ENCODE data around the gene ME3.
"Not testable (repeated sequence)": the region's sequence is repeated elsewhere in the genome, so short reads cannot be mapped to it uniquely, and the experiment has no call there.

Gene ME3

DNA sequence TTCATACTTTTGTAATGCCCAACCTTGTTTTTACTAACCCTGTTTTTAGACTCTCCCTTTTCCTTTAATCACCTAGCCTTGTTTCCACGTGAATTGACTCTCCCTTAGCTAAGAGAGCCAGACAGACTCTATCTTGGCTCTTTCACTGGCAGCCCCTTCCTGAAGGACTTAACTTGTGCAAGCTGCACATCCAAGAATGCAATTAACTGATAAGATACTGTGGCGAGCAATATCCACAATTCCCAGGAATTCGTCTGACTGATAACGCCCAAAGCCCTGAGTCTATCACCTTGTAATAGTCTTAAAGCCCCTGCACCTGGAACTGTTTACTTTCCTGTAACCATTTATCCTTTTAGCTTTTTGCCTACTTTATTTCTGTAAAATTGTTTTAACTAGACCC, 248.9 kb downstream of the ME3 start:
- DNase-seq (ENCODE audit: low read depth): not testable (repeated sequence)

DNA sequence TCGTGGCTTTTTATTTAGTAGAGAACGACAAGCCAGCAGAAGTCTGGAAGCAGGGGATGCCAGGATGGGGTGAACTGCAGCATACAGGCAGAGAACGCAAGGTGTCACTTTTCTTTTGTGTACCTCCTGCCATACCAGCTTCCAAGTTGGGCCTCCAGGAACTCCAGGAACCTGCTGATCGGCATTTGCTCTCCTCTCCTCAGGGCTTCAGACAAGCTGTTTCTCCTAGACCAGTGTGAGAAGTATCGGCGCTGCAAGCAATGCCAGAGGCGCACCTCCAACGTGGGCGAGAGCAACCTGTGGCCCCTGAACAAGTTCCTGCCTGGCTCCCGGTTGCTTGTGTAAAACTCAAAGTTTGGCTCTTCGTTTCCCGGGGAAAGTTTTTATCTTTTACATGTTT, 250.0 kb downstream of the ME3 start:
- DNase-seq (ENCODE audit: low read depth): no peak

DNA sequence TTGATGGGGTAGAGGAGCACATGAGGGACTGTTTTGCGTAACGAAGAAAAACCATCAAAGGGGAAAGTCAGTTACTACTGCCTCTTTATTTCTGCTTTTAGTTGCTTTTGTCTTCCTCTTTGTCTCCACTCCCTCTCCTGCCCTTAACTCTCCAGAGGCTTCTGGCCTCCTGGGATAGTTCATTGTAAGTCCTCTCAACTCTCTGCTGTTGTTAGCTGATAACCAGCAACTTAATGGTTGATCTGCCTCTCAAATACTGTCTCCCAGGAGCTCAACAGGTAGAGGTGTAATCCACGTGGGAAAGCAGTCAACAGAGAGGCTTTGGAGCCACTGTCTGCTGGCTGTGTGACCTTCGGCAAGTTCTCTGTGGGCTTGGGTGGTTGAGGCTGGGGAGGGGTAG, 250.5 kb downstream of the ME3 start:
- DNase-seq (ENCODE audit: low read depth): no peak

DNA sequence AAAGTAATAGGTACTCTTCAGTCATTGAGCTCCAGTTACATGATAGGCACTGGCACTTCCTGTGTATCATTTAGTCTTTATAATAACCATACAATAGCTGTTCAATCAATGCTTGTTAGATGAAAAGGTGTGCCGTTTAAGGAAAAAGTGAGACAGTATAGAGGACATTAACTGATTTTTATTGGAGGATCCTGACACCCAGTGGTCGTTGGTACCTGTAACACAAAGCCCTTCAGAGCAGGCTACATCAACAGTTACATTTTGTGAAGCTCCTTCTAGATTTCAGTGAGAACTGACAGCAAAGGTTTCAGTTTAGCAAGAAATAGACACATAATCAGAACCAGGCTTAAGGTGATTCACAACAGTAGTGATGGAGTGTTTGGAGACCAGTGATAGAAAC, 253.5 kb downstream of the ME3 start:
- no peak for DNase-seq (ENCODE audit: low read depth)

DNA sequence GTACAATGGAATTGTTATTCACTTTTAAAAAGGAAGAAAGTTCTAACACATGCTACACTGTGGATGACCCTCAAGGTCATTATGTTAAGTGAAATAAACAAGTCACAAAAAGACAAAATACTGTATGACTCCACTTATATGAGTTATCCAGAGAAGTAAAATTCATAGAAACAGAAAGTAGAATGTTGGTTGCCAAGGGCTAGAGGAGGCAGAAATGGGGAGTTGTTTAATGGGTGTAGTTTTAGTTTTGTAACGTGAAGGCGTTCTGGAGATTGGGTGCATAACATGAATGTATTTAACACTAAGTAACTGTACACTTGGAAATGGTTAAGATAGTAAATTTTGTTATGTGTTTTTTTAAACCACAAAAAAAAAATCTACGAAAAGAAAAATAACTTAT, 253.9 kb downstream of the ME3 start:
- DNase-seq (ENCODE audit: low read depth): no peak

DNA sequence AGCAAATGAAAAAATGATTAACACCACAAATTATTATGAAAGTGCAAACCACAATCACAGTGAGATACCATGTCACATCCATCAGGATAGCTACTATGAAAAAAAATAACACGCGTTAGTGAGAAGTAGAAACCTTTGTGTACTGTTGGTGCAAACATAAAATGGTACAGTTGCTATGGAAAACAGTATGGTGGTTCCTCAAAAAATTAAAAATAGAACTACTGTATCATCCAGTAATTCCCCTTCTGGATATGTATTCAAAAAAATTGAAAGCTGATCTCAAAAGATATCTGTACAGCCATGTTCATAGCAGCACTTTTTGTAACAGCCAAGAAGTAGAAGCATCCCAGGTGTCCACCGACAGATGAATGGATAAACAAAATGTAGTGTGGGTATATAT, 254.3 kb downstream of the ME3 start:
- no peak for DNase-seq (ENCODE audit: low read depth)

DNA sequence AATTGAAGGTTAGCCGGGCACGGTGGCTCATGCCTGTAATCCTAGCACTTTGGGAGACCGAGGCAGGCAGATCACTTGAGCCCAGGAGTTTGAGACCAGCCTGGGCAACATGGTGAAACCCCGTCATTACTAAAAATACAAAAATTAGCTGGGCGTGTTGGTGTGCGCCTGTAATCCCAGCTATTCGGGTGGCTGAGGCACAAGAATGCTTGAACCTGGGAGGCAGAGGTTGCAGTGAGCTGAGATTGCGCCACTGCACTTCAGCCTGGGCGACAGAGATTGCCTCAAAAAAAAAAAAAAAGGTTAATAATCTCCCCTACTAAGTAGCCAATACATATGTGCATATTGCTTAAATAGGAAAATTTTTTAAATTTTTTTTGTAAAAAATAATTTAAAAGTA, 255.5 kb downstream of the ME3 start:
- not testable (repeated sequence) for DNase-seq (ENCODE audit: low read depth)

DNA sequence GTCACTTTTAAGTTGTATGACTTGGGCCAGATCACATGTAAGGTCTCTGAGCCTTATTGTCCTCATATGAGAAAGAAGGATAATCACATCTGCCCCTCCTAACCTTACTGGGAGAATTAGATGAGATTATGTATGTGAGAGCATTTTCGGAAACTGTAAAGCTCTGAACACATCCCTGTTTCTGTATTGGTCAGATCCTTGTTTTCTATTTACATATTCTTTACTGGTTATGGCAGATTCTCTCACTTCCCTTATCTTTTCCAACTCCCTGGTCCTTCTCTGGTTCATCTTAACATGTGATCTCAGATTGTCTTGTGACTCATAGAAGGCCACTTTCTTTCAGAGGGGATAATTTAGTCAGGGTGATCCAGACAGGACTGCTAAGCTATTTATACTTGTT, 255.9 kb downstream of the ME3 start:
- no peak for DNase-seq (ENCODE audit: low read depth)

DNA sequence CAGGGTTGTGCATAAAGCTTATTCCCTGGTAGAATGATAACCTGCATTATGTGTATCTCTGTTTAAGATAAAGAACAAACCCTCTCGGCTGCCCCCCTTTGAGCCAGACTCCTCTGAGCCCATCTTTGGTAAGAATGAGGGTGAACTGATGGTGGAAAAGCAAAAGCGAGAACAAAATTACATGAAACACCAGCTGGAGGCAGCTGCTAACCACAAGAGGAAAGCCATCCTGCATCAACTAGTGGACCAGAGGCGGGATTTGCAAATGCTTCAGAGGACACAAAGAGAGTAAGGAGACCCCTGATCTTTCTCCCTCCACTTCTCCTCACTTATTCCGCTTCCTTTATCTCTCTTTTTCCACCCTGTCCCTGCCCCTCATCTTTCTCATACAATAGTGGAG, 257.4 kb downstream of the ME3 start:
- no peak for DNase-seq (ENCODE audit: low read depth)

DNA sequence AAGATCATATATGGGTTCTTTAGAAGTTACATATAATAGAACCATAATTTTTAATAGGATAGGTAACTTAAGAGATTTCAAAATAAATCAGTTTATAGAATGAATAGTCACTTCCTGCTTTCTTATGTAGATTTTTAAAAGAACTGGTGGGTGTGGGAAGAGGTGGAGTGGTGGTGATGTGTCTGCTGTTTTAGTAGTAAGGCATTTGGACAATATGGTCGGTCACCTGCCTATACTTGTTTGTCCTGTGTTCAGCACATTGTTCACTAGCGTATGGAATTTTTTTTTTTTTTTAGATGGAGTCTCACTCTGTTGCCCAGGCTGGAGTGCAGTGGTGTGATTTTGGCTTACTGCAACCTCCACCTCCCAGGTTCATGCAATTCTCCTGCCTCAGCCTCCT, 258.4 kb downstream of the ME3 start:
- no peak for DNase-seq (ENCODE audit: low read depth)

DNA sequence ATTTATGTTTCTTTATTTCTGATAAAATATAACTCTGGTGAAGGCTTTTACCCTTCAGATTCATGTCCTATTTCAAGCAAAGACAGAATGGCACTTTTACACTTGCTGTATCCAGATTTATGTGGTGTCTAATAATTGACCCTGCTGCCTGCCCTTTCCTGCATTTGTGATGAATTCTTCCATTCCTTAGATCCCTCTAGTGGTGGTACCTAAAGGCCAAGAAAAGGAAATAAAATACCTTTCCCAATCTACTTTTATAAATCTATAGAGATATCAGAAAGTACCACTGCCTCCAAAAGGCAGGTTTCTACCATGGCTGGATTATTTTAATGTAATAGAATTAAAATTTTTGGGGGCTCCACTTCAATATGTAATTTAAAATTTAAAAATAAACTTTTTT, 263.6 kb downstream of the ME3 start:
- no peak for DNase-seq (ENCODE audit: low read depth)

DNA sequence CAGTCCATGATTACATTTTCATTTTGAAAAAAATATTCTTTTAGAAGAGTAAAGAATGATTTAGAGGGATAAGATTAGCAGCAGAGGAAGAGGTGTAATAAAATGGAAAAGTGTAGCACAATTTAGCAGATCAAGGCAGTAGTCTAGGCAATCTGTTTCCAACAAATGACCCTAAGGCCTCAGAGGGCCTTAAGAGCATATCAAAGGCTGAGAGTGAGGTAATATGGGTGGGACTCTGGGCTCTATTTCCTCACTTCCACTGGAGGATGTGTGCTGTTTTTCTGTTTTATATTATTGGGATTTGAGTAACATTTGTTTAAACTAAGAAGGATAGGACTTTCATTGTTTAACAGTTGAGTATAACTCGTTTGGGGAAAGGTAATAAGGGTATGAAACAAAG, 269.0 kb downstream of the ME3 start:
- no peak for DNase-seq (ENCODE audit: low read depth)

DNA sequence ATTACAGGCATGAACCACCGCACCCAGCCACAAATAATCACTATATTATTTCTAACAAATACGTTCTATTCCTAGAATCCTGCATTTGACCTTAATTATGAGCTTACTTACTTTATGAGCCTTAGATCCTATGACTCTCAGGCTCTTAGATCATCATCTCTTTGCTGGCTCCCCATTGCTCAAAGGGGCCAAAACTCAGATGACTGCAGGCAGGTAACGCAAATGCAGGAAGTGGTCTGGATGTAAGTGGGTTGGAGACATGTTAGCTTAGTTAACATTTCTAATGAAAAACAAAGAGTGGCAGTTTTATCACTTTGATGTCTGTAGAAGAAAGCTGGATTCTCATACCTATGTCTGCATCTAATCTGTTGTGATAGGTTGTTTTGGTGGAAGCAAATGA, 274.3 kb downstream of the ME3 start:
- DNase-seq (ENCODE audit: low read depth): no peak

DNA sequence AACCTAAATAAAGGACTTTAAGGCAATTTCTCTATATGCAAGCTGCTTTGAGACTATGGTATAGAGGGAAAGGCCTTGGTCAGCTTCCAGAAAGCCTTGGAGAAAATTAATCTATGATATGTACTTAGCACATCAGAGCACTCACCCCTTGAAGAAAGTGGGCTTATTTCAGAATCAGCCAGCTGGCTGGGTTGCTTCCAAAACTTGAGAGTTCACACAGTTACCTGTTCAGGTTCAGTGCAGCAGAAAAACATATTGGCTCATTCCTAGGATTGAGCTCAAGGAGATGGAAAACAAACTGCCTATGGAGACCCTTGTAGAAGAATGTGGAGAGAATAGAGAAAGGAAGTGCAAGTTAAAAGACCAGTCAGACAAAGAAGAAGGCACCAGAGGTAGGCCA, 275.1 kb downstream of the ME3 start:
- no peak for DNase-seq (ENCODE audit: low read depth)

DNA sequence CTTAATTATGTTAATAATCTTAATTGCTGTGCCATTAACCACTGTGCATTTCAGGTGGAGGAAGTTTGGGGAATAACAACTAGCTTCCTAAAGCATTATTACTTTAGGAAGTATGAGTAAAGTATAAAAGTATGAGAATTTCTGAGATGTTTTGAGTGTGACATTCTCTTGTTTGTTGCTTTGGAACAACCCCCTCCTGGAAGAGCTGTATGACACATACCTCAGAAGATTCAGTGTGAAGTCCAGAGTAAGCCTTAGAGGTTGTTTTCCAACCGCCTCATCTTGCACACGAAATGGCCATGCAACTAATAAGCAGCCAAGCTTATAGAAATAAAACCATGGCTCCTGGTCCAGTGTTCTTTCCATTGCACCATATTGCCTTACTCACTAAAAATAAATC, 276.0 kb downstream of the ME3 start:
- DNase-seq (ENCODE audit: low read depth): no peak

DNA sequence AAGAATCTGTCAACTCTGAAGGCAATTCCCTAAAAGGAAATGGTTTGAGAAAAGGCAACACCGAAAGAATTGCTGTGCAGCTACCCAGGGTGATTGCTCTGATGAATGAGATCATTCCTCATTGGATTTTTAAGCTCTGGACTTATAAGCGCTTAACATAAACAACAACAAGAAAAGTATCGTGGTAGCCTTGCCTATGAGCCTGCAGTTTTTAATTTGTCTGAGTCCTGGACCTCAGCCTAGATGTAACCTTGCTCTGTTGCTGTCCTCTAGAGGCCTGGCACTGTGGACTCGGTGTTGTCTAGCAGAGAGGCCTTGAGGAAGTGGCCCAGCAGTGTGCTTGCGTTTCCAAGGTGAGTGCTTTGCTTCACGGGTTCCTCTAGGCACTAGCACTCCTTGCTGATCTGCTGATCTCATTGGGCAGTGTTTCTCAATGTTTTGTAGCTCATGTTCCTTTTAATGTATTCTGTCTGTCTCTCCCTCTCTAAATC, 277.3 kb downstream of the ME3 start:
- DNase-seq (ENCODE audit: low read depth): no peak

Measured in activated T-helper 9 cell treated with anti-CD3 and anti-CD28 coated beads, Interleukin-2, amount 50 U/mL, for 16 hours (primary cell).